ENCODE data around the gene IGF2R. TPM values are rescaled to one million over a fixed set of nuclear protein-coding genes. Genes with fewer than 3 reads are reported as not detected.
A peak's percentile ranks its signal among the peaks of the same experiment; 100 is the strongest.
"Not testable (repeated sequence)": the region's sequence is repeated elsewhere in the genome, so short reads cannot be mapped to it uniquely, and the experiment has no call there.

Gene IGF2R
- total and polyA plus RNA-seq, 7 donors: 40.1 to 167 (median 113) TPM

DNA sequence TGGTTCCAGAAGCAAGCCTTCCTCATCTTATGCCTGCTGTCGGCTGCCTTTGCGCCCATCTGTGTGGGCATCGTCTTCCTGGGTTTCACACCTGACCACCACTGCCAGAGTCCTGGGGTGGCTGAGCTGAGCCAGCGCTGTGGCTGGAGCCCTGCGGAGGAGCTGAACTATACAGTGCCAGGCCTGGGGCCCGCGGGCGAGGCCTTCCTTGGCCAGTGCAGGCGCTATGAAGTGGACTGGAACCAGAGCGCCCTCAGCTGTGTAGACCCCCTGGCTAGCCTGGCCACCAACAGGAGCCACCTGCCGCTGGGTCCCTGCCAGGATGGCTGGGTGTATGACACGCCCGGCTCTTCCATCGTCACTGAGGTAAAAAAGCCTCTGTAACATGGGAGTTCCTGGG lies 153.1 kb downstream of the IGF2R start:
- Histone ChIP-seq H3K27ac (no peak overlapping the region), H3K27me3 (ENCODE audit: insufficient read depth in 3 of 3, low read length in 2 of 3) (no peaks in the 10 kb centered on the region), H3K4me1 (no peaks in the 10 kb centered on the region), H3K9me3 (no peaks in the 10 kb centered on the region), H3K36me3 (ENCODE audit: insufficient read depth in 1 of 2, low read depth in 1 of 2) (peaks cover 0 to 14% of the 10 kb centered on the region in 2 donors), H3K4me3 (no peak overlapping the region)
- intact Hi-C loops (cut with DNase I): no loop called here
- TF ChIP-seq, protein P1, sequence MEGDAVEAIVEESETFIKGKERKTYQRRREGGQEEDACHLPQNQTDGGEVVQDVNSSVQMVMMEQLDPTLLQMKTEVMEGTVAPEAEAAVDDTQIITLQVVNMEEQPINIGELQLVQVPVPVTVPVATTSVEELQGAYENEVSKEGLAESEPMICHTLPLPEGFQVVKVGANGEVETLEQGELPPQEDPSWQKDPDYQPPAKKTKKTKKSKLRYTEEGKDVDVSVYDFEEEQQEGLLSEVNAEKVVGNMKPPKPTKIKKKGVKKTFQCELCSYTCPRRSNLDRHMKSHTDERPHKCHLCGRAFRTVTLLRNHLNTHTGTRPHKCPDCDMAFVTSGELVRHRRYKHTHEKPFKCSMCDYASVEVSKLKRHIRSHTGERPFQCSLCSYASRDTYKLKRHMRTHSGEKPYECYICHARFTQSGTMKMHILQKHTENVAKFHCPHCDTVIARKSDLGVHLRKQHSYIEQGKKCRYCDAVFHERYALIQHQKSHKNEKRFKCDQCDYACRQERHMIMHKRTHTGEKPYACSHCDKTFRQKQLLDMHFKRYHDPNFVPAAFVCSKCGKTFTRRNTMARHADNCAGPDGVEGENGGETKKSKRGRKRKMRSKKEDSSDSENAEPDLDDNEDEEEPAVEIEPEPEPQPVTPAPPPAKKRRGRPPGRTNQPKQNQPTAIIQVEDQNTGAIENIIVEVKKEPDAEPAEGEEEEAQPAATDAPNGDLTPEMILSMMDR (IDR thresholded peaks at IDR 0.05): no peak
- ATAC-seq: peak in 1 of 4 donors; percentile 14
- no peak for DNase-seq
- WGBS, 3 donors: 87 to 96% (median 87%) methylated on average over 14 of the region's 14 CpGs

DNA sequence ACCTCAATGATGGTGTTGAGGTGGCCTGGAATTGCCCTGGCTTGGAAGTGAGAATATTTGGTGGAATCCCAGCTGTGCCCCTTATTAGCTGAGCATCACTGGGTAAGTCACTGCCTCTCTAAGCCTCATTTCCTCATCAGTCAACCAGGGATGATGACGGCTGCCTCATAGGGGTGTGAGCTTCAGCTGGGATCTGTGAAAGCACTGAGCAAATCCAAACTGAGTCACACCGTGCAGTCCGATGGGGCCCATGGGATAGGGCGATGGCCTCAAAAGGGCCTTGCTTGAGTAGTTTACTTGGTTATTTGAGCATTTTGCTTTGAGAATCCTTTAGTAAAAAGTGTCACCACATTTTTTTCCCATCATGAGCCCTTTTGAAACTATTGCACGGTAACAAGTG lies 153.9 kb downstream of the IGF2R start:
- Histone ChIP-seq H3K9me3 (no peaks in the 10 kb centered on the region), H3K27ac (no peak overlapping the region), H3K36me3 (ENCODE audit: insufficient read depth in 1 of 2, low read depth in 1 of 2) (peaks cover 0 to 8% of the 10 kb centered on the region in 2 donors), H3K27me3 (ENCODE audit: insufficient read depth in 3 of 3, low read length in 2 of 3) (no peaks in the 10 kb centered on the region), H3K4me1 (no peaks in the 10 kb centered on the region), H3K4me3 (no peak overlapping the region)
- no peak for ATAC-seq
- TF ChIP-seq, protein P1 (IDR thresholded peaks at IDR 0.05): no peak
- 81 to 95% (median 87%) methylated on average over 5 of the region's 5 CpGs for WGBS, 3 donors
- no peak for DNase-seq
- intact Hi-C loops (cut with DNase I): no loop called here

DNA sequence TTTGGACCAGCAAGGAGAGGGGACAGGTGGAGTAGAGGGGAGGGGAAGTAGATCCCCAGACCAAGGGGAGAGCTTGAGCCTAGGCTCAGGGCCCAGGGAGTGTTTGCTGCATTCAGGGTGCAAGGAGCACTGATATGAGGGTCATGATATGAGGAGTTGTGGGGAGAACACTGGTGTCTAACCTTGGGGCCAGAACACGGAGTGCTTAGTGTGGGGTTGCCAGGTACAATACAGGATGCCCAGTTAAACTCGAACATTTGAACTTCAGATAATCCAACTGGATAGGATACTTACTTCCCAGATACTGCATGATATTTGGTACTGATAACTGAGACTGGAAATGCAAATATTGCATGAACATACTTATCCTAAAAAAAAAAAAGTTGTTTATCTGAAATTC lies 155.1 kb downstream of the IGF2R start:
- Histone ChIP-seq H3K9me3 (no peaks in the 10 kb centered on the region), H3K27ac (no peak overlapping the region), H3K4me3 (no peak overlapping the region), H3K27me3 (ENCODE audit: insufficient read depth in 3 of 3, low read length in 2 of 3) (no peaks in the 10 kb centered on the region), H3K4me1 (no peaks in the 10 kb centered on the region), H3K36me3 (ENCODE audit: insufficient read depth in 1 of 2, low read depth in 1 of 2) (peaks cover 0 to 8% of the 10 kb centered on the region in 2 donors)
- TF ChIP-seq, protein P1 (IDR thresholded peaks at IDR 0.05): no peak
- ATAC-seq: no peak
- 95 to 97% (median 96%) methylated on average over 2 of the region's 2 CpGs for WGBS, 3 donors
- no peak for DNase-seq
- intact Hi-C loops (cut with DNase I): no loop called here

DNA sequence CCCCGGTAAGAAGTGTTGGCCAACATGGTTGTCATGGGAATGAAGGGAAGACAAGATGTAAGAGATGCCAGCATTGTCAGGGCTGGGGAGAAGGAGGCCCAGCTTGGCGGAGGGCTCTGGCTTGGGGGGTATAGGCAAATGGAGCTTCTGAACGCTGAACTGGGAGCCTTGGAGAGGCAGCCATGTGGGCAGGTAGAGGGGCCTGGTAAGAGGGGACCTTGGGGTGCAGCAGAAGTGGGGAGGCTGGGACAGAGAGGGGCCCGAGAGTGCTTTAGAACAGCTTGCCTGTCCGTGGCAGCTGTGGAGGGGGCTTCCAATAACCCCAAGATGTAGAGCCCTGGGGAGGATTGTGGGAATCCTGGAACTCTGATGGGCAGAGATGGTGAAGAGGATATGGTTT lies 155.7 kb downstream of the IGF2R start:
- 91 to 94% (median 94%) methylated on average over 5 of the region's 5 CpGs for WGBS, 3 donors
- Histone ChIP-seq H3K4me1 (no peaks in the 10 kb centered on the region), H3K27ac (no peak overlapping the region), H3K9me3 (no peaks in the 10 kb centered on the region), H3K36me3 (ENCODE audit: insufficient read depth in 1 of 2, low read depth in 1 of 2) (peaks cover 0 to 5% of the 10 kb centered on the region in 2 donors), H3K27me3 (ENCODE audit: insufficient read depth in 3 of 3, low read length in 2 of 3) (no peaks in the 10 kb centered on the region), H3K4me3 (no peak overlapping the region)
- ATAC-seq (no peak), DNase-seq (no peak)
- TF ChIP-seq, protein P1 (IDR thresholded peaks at IDR 0.05): no peak
- intact Hi-C loops (cut with DNase I): no loop called here

- 90 to 95% (median 92%) methylated on average over 5 of the region's 5 CpGs for WGBS, 3 donors
- intact Hi-C loops (cut with DNase I); DNase-seq; H3K4me1 ChIP-seq; ATAC-seq; H3K4me3 ChIP-seq; H3K27me3 ChIP-seq (ENCODE audit: insufficient read depth in 3 of 3, low read length in 2 of 3); H3K27ac ChIP-seq; H3K36me3 ChIP-seq (ENCODE audit: insufficient read depth in 1 of 2, low read depth in 1 of 2); H3K9me3 ChIP-seq: not testable (repeated sequence)
These were observed 156.2 kb downstream of the IGF2R start for GRCh38 chr6:160125105-160125504.
